OCI-LY1 (cell line): Measurements from ENCODE around the gene FMN1.

Experiments
- H2AFZ ChIP-seq: fragments of 200-600 bp; sonication (generic), shearing (Covaris generic); 2 replicates; pipeline ENCODE4 v1.6.0; 2014; ENCODE audit warnings: antibody characterized with exemption, mild to moderate bottlenecking, low read length
- H3F3A ChIP-seq: fragments of 200-600 bp; sonication (generic), shearing (Covaris generic); 2 replicates; pipeline ENCODE4 v1.6.0; 2014; ENCODE audit warnings: mild to moderate bottlenecking, antibody characterized with exemption, low read length, moderate library complexity; ENCODE audit not compliant: insufficient read depth
- H3K27ac ChIP-seq: fragments of 200-600 bp; sonication (generic); 2 replicates; pipeline ENCODE4 v1.5.1; 2014; ENCODE audit warnings: low read length, mixed run types, mild to moderate bottlenecking, low read depth; ENCODE audit not compliant: poor library complexity, severe bottlenecking
- H3K27me3 ChIP-seq: fragments of 200-600 bp; sonication (generic); 2 replicates; pipeline ENCODE4 v1.6.0; 2014; ENCODE audit warnings: antibody characterized with exemption, mild to moderate bottlenecking, low read length, moderate library complexity; ENCODE audit not compliant: insufficient read depth
- H3K36me3 ChIP-seq: fragments of 200-600 bp; sonication (generic); 2 replicates; pipeline ENCODE4 v1.6.1; 2014; ENCODE audit warnings: mild to moderate bottlenecking, antibody characterized with exemption, low read length, moderate library complexity, mixed read lengths; ENCODE audit not compliant: insufficient read depth
- H3K4me1 ChIP-seq: fragments of 200-600 bp; sonication (generic); 2 replicates; pipeline ENCODE4 v1.5.1; 2014; ENCODE audit warnings: mild to moderate bottlenecking, low read length, moderate library complexity; ENCODE audit not compliant: insufficient read depth, severe bottlenecking
- H3K4me2 ChIP-seq: fragments of 200-600 bp; sonication (generic), shearing (Covaris generic); 2 replicates; pipeline ENCODE4 v1.6.1; 2014; ENCODE audit warnings: low read length
- H3K4me3 ChIP-seq: fragments of 200-600 bp; sonication (generic); 2 replicates; pipeline ENCODE4 v1.5.1; 2014; ENCODE audit warnings: low read length, low read depth, mild to moderate bottlenecking, mixed read lengths; ENCODE audit not compliant: poor library complexity, severe bottlenecking
- H3K79me2 ChIP-seq: fragments of 200-600 bp; shearing (Covaris generic); 2 replicates; pipeline ENCODE4 v1.6.1; 2016; ENCODE audit warnings: mixed run types, low read length, mixed read lengths; ENCODE audit not compliant: insufficient read depth
- H3K9ac ChIP-seq: fragments of 200-600 bp; sonication (generic), shearing (Covaris generic); 2 replicates; pipeline ENCODE4 v1.6.1; 2014; ENCODE audit warnings: mild to moderate bottlenecking, low read length, mixed read lengths
- H3K9me2 ChIP-seq: fragments of 200-600 bp; sonication (generic), shearing (Covaris generic); 2 replicates; pipeline ENCODE4 v1.6.1; 2014; ENCODE audit warnings: low read depth, mild to moderate bottlenecking, low read length, mixed read lengths
- H3K9me3 ChIP-seq: fragments of 200-600 bp; shearing (Covaris generic); 2 replicates; pipeline ENCODE4 v1.6.1; 2014; ENCODE audit warnings: low read length, mixed read lengths
- H4K20me1 ChIP-seq: fragments of 200-600 bp; sonication (generic), shearing (Covaris generic); 2 replicates; pipeline ENCODE4 v1.6.0; 2016; ENCODE audit warnings: mild to moderate bottlenecking, low read length; ENCODE audit not compliant: insufficient read depth
- EZH2 ChIP-seq: fragments of 200-600 bp; sonication (generic), shearing (Covaris generic); IDR thresholded peaks from 2 replicates; pipeline ENCODE4 v1.8.0; 2017; ENCODE audit warnings: borderline replicate concordance, mixed run types, mild to moderate bottlenecking, antibody characterized with exemption, low read length, moderate library complexity, mixed read lengths
- TF ChIP-seq, protein P1 (sequence below): fragments of 200-600 bp; sonication (generic), shearing (Covaris generic); IDR thresholded peaks from 2 replicates; pipeline ENCODE4 v1.5.1; 2017; ENCODE audit warnings: mild to moderate bottlenecking, antibody characterized with exemption, low read length, moderate library complexity, mixed read lengths

The FMN1 gene

DNA sequence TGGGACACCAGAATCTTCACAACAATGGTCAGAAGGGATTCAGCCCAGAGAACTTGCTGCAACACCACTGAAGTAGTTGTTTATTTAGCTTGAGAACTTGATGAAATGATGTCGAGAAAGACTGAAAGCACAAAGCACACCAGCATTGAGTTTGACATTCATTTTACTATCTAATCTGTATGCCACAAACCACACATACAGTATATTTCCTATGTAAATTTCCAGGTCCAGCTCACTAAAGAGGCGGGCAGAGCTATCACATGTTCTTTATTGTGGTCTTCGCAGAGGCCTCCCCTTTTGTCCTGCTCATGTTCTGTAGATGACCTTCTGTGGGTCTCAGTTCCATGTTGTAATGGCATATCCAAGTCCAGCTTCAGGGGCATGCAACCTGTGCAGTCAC, 10.4 kb upstream of the FMN1 start:
- H3K27ac ChIP-seq: no peak overlapping the region
- TF ChIP-seq EZH2: no peak
- TF ChIP-seq, protein P1, sequence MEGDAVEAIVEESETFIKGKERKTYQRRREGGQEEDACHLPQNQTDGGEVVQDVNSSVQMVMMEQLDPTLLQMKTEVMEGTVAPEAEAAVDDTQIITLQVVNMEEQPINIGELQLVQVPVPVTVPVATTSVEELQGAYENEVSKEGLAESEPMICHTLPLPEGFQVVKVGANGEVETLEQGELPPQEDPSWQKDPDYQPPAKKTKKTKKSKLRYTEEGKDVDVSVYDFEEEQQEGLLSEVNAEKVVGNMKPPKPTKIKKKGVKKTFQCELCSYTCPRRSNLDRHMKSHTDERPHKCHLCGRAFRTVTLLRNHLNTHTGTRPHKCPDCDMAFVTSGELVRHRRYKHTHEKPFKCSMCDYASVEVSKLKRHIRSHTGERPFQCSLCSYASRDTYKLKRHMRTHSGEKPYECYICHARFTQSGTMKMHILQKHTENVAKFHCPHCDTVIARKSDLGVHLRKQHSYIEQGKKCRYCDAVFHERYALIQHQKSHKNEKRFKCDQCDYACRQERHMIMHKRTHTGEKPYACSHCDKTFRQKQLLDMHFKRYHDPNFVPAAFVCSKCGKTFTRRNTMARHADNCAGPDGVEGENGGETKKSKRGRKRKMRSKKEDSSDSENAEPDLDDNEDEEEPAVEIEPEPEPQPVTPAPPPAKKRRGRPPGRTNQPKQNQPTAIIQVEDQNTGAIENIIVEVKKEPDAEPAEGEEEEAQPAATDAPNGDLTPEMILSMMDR: no peak
- no peaks in the 10 kb centered on the region for H3K79me2 ChIP-seq
- no peak overlapping the region for H2AFZ ChIP-seq
- no peak overlapping the region for H3K4me2 ChIP-seq
- H3K9me2 ChIP-seq: no peaks in the 10 kb centered on the region
- H4K20me1 ChIP-seq: no peaks in the 10 kb centered on the region
- no peak overlapping the region for H3K9ac ChIP-seq
- H3F3A ChIP-seq: no peaks in the 10 kb centered on the region
- H3K9me3 ChIP-seq: no peaks in the 10 kb centered on the region
- H3K36me3 ChIP-seq: no peaks in the 10 kb centered on the region
- H3K4me1 ChIP-seq: no peaks in the 10 kb centered on the region
- H3K4me3 ChIP-seq: no peak overlapping the region
- H3K27me3 ChIP-seq: no peaks in the 10 kb centered on the region

DNA sequence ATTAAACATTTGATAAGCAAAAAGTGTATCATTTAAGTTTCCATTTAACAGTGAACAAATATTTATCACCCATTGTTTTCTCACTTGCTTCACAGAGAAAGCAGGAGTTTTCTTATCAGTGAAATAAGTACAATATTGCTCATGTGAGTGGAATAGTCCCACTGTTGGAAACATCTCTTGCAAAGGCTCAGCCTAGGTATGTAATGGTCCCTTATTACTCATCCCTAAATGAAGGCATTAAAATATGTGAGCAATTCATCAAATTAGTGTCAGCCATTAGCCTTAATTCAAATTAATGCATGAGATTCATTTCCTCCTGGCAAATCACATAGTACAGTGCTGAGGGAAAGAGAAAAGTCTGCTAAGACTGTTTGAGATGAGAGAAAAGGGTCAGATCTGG, 9.6 kb upstream of the FMN1 start:
- Histone ChIP-seq H2AFZ (no peak overlapping the region), H3K9ac (no peak overlapping the region), H3K4me1 (no peaks in the 10 kb centered on the region), H4K20me1 (no peaks in the 10 kb centered on the region), H3K4me3 (no peak overlapping the region), H3K27ac (no peak overlapping the region), H3K9me2 (no peaks in the 10 kb centered on the region), H3K79me2 (no peaks in the 10 kb centered on the region), H3K27me3 (no peaks in the 10 kb centered on the region), H3F3A (no peaks in the 10 kb centered on the region), H3K9me3 (no peaks in the 10 kb centered on the region), H3K4me2 (no peak overlapping the region), H3K36me3 (no peaks in the 10 kb centered on the region)
- no peak for TF ChIP-seq EZH2
- TF ChIP-seq, protein P1: no peak

DNA sequence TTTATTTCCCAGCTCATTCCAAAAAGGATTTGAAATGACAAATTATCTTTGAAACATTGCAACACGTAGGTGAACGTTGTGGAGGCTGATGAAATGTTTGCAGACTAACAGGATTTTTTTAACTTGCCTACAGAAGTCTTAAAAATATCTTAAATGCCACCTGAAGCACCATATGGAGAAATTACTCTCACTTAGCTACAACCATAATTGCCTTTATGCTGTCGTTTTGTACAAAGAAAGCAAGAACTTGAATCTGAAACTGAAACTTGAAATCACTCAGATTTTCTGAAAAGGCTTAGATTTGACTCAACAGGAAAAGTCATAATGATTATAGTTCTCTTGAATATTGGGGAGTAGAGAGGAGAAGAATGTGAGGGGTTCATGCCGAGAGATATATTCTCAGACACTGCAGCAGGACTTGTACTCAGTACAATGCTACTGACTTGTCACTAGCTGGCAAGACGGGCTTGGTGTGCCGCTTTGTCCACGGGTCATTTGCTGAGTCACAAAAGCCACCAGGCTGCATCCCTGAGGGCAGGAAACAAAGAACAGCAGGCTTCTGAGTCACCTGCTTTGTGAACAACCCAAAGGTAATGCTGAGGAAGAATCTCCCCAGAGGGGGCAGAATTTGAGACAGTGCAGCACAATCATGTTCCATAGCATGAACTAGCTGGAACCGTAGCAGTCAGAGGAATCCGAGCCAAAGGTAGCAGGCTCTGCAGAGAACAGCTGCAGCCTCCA, 7.1 kb upstream of the FMN1 start:
- no peaks in the 10 kb centered on the region for H3K36me3 ChIP-seq
- no peak overlapping the region for H3K27ac ChIP-seq
- no peaks in the 10 kb centered on the region for H3K4me1 ChIP-seq
- no peak overlapping the region for H3K4me3 ChIP-seq
- no peaks in the 10 kb centered on the region for H3F3A ChIP-seq
- H3K9me3 ChIP-seq: no peaks in the 10 kb centered on the region
- no peak for TF ChIP-seq EZH2
- TF ChIP-seq, protein P1: no peak
- no peak overlapping the region for H3K9ac ChIP-seq
- no peaks in the 10 kb centered on the region for H3K27me3 ChIP-seq
- no peak overlapping the region for H2AFZ ChIP-seq
- H3K9me2 ChIP-seq: no peaks in the 10 kb centered on the region
- no peaks in the 10 kb centered on the region for H3K79me2 ChIP-seq
- H3K4me2 ChIP-seq: no peak overlapping the region
- no peaks in the 10 kb centered on the region for H4K20me1 ChIP-seq
